Activated T-helper 2 cell treated with anti-CD3 and anti-CD28 coated beads, Interferon-gamma antibody, Interleukin-2, Interleukin-4, amounts not matched to agents 10 μg/mL and 5 μg/mL and 100 μg/mL, durations not matched to agents 14 hours and 24 hours and 36 hours (primary cell): Measurements from ENCODE around the gene CYP27A1. TPM values are rescaled to one million over a fixed set of nuclear protein-coding genes. Genes with fewer than 3 reads are reported as not detected.

Source experiments
- DNase-seq: peaks from one replicate; pipeline ENCODE4 v3.0.0; 2021; ENCODE audit warnings: low spot score
- H3K27ac Mint-ChIP-seq: one replicate; pipeline ENCODE4 v1.8.0; 2021; ENCODE audit warnings: mixed read lengths
- H3K27me3 Mint-ChIP-seq: one replicate; pipeline ENCODE4 v1.8.0; 2021; ENCODE audit warnings: low read depth, mixed read lengths
- H3K36me3 Mint-ChIP-seq: one replicate; pipeline ENCODE4 v1.8.0; 2021; ENCODE audit warnings: low read depth, mixed read lengths
- H3K4me1 Mint-ChIP-seq: one replicate; pipeline ENCODE4 v1.8.0; 2021; ENCODE audit warnings: low read depth, mixed read lengths
- H3K4me3 Mint-ChIP-seq: one replicate; pipeline ENCODE4 v1.8.0; 2021; ENCODE audit warnings: low read depth, mild to moderate bottlenecking, moderate library complexity, mixed read lengths
- H3K9me3 Mint-ChIP-seq: one replicate; pipeline ENCODE4 v1.8.0; 2021; ENCODE audit warnings: mixed read lengths
- intact Hi-C: fragments of 100-400 bp; cut with micrococcal nuclease; formaldehyde crosslinking; loops from one replicate; pipeline ENCODE4 v1.15.1; 2023
- total RNA-seq: library from RNA; stranded (reverse); gene quantifications from 2 replicates; pipeline ENCODE4 v1.2.3, GENCODE V29; 2022

Gene CYP27A1
- total RNA-seq, 1 donor from 2014 or later, result not detected

DNA sequence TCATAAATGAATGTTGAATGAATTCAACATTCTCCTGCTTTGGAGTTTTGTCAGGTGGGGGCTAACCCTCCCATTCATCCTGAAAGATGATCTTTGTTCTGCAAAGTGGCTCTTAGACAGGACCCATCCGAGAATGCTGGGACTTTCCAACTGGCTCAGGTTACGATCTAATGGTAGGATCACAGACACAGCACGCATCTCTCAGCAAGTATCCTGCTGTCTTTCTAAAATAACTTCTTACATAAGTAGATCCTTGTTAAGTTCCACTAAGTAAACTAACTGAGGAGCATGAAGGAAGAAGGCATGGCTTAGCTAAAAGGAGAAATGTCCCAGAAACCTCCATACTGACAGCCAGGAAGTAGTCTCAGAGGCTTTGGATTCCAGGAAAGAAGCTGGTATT, 23.7 kb downstream of the CYP27A1 start:
- H3K4me3 Mint-ChIP-seq, result no peak overlapping the region
- no peak for DNase-seq
- H3K27ac Mint-ChIP-seq, result no peak overlapping the region
- intact Hi-C loops, result no loop called here
- H3K9me3 Mint-ChIP-seq, result peaks cover 14% of the 10 kb centered on the region
- H3K4me1 Mint-ChIP-seq, result peaks cover 3% of the 10 kb centered on the region
- peaks cover 21% of the 10 kb centered on the region for H3K27me3 Mint-ChIP-seq
- no peaks in the 10 kb centered on the region for H3K36me3 Mint-ChIP-seq

GRCh38 chr2:218806346-218806978, 24.5 kb downstream of the CYP27A1 start:
- intact Hi-C loops, result no loop called here
- Mint-ChIP-seq H3K4me1 (peaks cover 3% of the 10 kb centered on the region), H3K27ac (no peak overlapping the region), H3K36me3 (no peaks in the 10 kb centered on the region), H3K27me3 (peaks cover 21% of the 10 kb centered on the region), H3K9me3 (peaks cover 14% of the 10 kb centered on the region), H3K4me3 (no peak overlapping the region)
- no peak for DNase-seq

- DNase-seq, result no peak
- no peaks in the 10 kb centered on the region for H3K4me1 Mint-ChIP-seq
- H3K27me3 Mint-ChIP-seq, result peaks cover 21% of the 10 kb centered on the region
- H3K9me3 Mint-ChIP-seq, result peaks cover 14% of the 10 kb centered on the region
- intact Hi-C loops, result no loop called here
- no peak overlapping the region for H3K27ac Mint-ChIP-seq
- H3K36me3 Mint-ChIP-seq, result no peaks in the 10 kb centered on the region
- H3K4me3 Mint-ChIP-seq, result no peak overlapping the region
Observed at GRCh38 chr2:218807626-218808025, 25.7 kb downstream of the CYP27A1 start.

- peaks cover 17% of the 10 kb centered on the region for H3K27me3 Mint-ChIP-seq
- no peak overlapping the region for H3K27ac Mint-ChIP-seq
- H3K4me3 Mint-ChIP-seq, result no peak overlapping the region
- no peaks in the 10 kb centered on the region for H3K4me1 Mint-ChIP-seq
- peaks cover 8% of the 10 kb centered on the region for H3K9me3 Mint-ChIP-seq
- no peak for DNase-seq
- H3K36me3 Mint-ChIP-seq, result no peaks in the 10 kb centered on the region
- intact Hi-C loops, result no loop called here
Observed at GRCh38 chr2:218809515-218809914, 27.6 kb downstream of the CYP27A1 start.

DNA sequence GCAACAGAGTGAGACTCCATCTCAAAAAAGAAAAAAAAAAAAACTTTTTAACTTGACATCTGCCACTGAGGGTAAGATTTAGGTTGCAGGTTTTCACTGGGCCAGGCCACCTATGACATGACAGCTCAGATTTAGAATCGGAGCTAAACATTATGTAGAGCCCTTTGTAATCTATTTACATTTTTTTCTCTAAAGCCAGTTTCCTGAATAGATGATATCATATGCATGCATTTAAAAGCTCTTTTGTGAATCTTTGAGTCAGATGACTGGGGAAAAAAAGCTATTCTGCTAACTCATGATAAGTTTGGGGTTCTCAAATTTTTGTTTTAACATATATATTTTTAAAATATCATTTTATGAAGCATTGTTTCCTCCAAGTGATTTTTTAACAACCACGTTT, 28.3 kb downstream of the CYP27A1 start:
- intact Hi-C loops, result no loop called here
- DNase-seq, result no peak
- H3K27me3 Mint-ChIP-seq, result peaks cover 11% of the 10 kb centered on the region
- no peaks in the 10 kb centered on the region for H3K36me3 Mint-ChIP-seq
- no peaks in the 10 kb centered on the region for H3K4me1 Mint-ChIP-seq
- no peak overlapping the region for H3K4me3 Mint-ChIP-seq
- peaks cover under 1% of the 10 kb centered on the region for H3K9me3 Mint-ChIP-seq
- no peak overlapping the region for H3K27ac Mint-ChIP-seq

- no peak for DNase-seq
- no peaks in the 10 kb centered on the region for H3K36me3 Mint-ChIP-seq
- H3K9me3 Mint-ChIP-seq, result no peaks in the 10 kb centered on the region
- intact Hi-C loops, result no loop called here
- H3K4me3 Mint-ChIP-seq, result no peak overlapping the region
- no peak overlapping the region for H3K27ac Mint-ChIP-seq
- peaks cover 4% of the 10 kb centered on the region for H3K27me3 Mint-ChIP-seq
- H3K4me1 Mint-ChIP-seq, result no peaks in the 10 kb centered on the region
Observed at GRCh38 chr2:218811382-218811781, 29.4 kb downstream of the CYP27A1 start.

DNA sequence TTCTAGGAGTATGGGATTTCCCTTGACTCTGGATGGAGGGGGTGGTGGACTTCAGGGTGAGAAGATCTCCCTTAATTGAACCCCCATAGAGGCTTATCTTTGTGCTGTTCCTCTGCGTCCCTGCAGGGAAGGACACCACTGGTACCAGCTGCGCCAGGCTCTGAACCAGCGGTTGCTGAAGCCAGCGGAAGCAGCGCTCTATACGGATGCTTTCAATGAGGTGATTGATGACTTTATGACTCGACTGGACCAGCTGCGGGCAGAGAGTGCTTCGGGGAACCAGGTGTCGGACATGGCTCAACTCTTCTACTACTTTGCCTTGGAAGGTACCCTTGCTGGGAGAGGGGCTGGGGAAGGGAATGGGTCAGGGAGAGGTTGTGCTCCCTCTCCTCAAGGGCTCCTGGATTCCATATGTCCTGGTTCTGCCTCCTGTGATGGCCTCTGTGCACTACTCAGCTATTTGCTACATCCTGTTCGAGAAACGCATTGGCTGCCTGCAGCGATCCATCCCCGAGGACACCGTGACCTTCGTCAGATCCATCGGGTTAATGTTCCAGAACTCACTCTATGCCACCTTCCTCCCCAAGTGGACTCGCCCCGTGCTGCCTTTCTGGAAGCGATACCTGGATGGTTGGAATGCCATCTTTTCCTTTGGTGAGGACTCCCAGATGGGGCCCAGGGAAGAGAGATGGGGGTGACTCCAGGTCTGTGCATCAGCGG, 30.3 kb downstream of the CYP27A1 start:
- intact Hi-C loops, result no loop called here
- Mint-ChIP-seq H3K27me3 (peaks cover 5% of the 10 kb centered on the region), H3K9me3 (no peaks in the 10 kb centered on the region), H3K36me3 (no peaks in the 10 kb centered on the region), H3K4me1 (no peaks in the 10 kb centered on the region), H3K27ac (no peak overlapping the region), H3K4me3 (no peak overlapping the region)
- DNase-seq, result no peak

- H3K9me3 Mint-ChIP-seq, result no peaks in the 10 kb centered on the region
- intact Hi-C loops, result no loop called here
Observed at GRCh38 chr2:218812861-218813260, 30.9 kb downstream of the CYP27A1 start.

DNA sequence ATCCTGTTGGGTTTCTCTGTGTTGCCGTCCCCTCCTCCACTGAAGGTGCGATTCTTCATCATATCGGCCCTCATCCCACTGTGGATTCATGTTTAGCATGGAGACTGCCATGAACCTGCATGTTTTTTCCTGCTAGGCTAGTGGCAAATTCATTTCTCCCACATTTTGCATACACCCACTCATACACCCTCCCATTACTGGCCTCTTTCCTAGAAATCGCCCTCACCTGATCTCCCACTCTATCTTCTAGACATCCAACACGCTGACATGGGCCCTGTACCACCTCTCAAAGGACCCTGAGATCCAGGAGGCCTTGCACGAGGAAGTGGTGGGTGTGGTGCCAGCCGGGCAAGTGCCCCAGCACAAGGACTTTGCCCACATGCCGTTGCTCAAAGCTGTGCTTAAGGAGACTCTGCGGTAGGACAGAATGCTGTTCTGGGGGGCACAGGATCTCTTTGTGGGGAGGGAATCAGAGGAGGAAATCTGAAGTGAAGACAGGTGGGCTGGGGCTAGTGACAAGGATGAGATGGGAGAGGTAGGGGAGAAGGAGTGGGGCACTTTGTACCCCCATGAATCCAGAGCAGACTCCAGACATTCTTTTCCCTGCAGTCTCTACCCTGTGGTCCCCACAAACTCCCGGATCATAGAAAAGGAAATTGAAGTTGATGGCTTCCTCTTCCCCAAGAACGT, 32.0 kb downstream of the CYP27A1 start:
- Mint-ChIP-seq H3K36me3 (no peaks in the 10 kb centered on the region), H3K4me1 (no peaks in the 10 kb centered on the region), H3K27ac (no peak overlapping the region), H3K27me3 (peaks cover 10% of the 10 kb centered on the region), H3K4me3 (no peak overlapping the region), H3K9me3 (no peaks in the 10 kb centered on the region)
- intact Hi-C loops, result no loop called here
- DNase-seq, result no peak

More at GRCh38 chr2:218812861-218813260, 30.9 kb downstream of the CYP27A1 start:
- peaks cover 10% of the 10 kb centered on the region for H3K27me3 Mint-ChIP-seq
- H3K4me1 Mint-ChIP-seq, result no peaks in the 10 kb centered on the region
- no peak overlapping the region for H3K4me3 Mint-ChIP-seq
- no peak for DNase-seq
- no peak overlapping the region for H3K27ac Mint-ChIP-seq
- H3K36me3 Mint-ChIP-seq, result no peaks in the 10 kb centered on the region

- intact Hi-C loops, result no loop called here
- Mint-ChIP-seq H3K36me3 (no peaks in the 10 kb centered on the region), H3K27me3 (peaks cover 10% of the 10 kb centered on the region), H3K27ac (no peak overlapping the region), H3K4me1 (no peaks in the 10 kb centered on the region), H3K4me3 (no peak overlapping the region), H3K9me3 (no peaks in the 10 kb centered on the region)
- DNase-seq, result no peak
Observed at GRCh38 chr2:218814540-218815243, 32.7 kb downstream of the CYP27A1 start.

DNA sequence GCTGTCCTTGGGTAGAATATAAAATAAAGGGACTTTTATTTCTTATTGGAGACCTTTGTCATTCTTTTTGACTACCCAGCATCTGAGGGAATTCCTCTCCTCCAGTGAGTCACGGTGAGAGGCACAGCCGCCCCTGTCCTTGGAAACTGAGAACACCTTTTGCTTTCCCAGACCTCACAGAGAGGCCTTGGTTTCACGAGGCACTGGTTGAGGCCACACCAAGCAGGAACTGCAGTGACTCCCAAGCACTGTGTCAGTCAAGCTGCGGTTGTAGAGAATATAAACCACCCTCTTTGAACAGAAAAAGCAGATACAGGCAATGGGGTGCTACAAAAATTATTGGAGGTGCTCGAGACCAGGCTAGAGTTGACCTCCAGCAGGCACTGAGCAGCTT, 33.3 kb downstream of the CYP27A1 start:
- intact Hi-C loops, result no loop called here
- Mint-ChIP-seq H3K4me3 (no peak overlapping the region), H3K27me3 (peaks cover 10% of the 10 kb centered on the region), H3K9me3 (no peaks in the 10 kb centered on the region), H3K36me3 (no peaks in the 10 kb centered on the region), H3K4me1 (no peaks in the 10 kb centered on the region), H3K27ac (no peak overlapping the region)
- DNase-seq, result no peak

- H3K4me3 Mint-ChIP-seq, result no peak overlapping the region
- no peaks in the 10 kb centered on the region for H3K9me3 Mint-ChIP-seq
- H3K36me3 Mint-ChIP-seq, result no peaks in the 10 kb centered on the region
- H3K27ac Mint-ChIP-seq, result no peak overlapping the region
- no peaks in the 10 kb centered on the region for H3K4me1 Mint-ChIP-seq
- intact Hi-C loops, result no loop called here
- DNase-seq, result no peak
- H3K27me3 Mint-ChIP-seq, result peaks cover 10% of the 10 kb centered on the region
Observed at GRCh38 chr2:218815649-218816048, 33.7 kb downstream of the CYP27A1 start.
